Neural cell (in vitro differentiated cells): ENCODE data around the gene MYG1.

ENCODE experiments used
- EZH2 ChIP-seq: fragments of 200-600, 300-800 bp; shearing (Covaris generic), sonication (generic); IDR thresholded peaks from 2 replicates; pipeline ENCODE4 v1.6.1; 2014; ENCODE audit warnings: antibody characterized with exemption, low read length, borderline replicate concordance, mild to moderate bottlenecking; ENCODE audit not compliant: insufficient read depth, poor library complexity, severe bottlenecking
- REST ChIP-seq: IDR thresholded peaks from 2 replicates; pipeline ENCODE4 v1.6.1; 2012; ENCODE audit warnings: borderline replicate concordance

- no peak for TF ChIP-seq EZH2
- TF ChIP-seq REST, result no peak
These were observed 692 bp downstream of the MYG1 start for GRCh38 chr12:53300187-53300586.
